Astrocyte (in vitro differentiated cells and primary cell): ENCODE data around the gene AP4E1. TPM values are rescaled to one million over a fixed set of nuclear protein-coding genes. Genes with fewer than 3 reads are reported as not detected.

Experiments used
- DNase-seq: peaks from one replicate; pipeline ENCODE4 v3.0.0-alpha.2; 2010; ENCODE audit warnings: low read depth
- FAIRE-seq: peaks from 2 replicates; lab custom pipeline; 2011; peaks lifted over from hg19 to GRCh38; lab: Jason Lieb, UNC
- H2AFZ ChIP-seq: 2 replicates; pipeline ENCODE4 v1.6.0; 2012; ENCODE audit warnings: low read depth, low read length, inconsistent platforms
- H3K27ac ChIP-seq: 2 replicates; pipeline ENCODE4 v1.5.1; 2011; ENCODE audit warnings: low read depth, low read length, inconsistent platforms
- H3K27me3 ChIP-seq: 2 replicates; pipeline ENCODE4 v1.6.0; 2011; ENCODE audit warnings: low read length, inconsistent platforms; ENCODE audit not compliant: insufficient read depth
- H3K36me3 ChIP-seq: 2 replicates; pipeline ENCODE4 v1.5.1; 2011; ENCODE audit warnings: low read length, inconsistent platforms; ENCODE audit not compliant: insufficient read depth
- H3K4me1 ChIP-seq: 2 replicates; pipeline ENCODE4 v1.5.1; 2011; ENCODE audit warnings: low read length, inconsistent platforms; ENCODE audit not compliant: insufficient read depth
- H3K4me2 ChIP-seq: 2 replicates; pipeline ENCODE4 v1.6.0; 2012; ENCODE audit warnings: low read length, inconsistent platforms
- H3K4me3 ChIP-seq: 2 replicates; pipeline ENCODE4 v1.5.1; 2011; ENCODE audit warnings: low read depth, mild to moderate bottlenecking, low read length, inconsistent platforms; ENCODE audit not compliant: insufficient read depth
- H3K79me2 ChIP-seq: 2 replicates; pipeline ENCODE4 v1.6.0; 2012; ENCODE audit warnings: mild to moderate bottlenecking, low read length, inconsistent platforms; ENCODE audit not compliant: insufficient read depth
- H3K9ac ChIP-seq: 2 replicates; pipeline ENCODE4 v1.6.0; 2012; ENCODE audit warnings: mild to moderate bottlenecking, low read length, inconsistent platforms
- H3K9me3 ChIP-seq: 2 replicates; pipeline ENCODE4 v1.5.1; 2012; ENCODE audit warnings: low read depth, mild to moderate bottlenecking, low read length, inconsistent platforms; ENCODE audit not compliant: insufficient read depth
- H4K20me1 ChIP-seq: 2 replicates; pipeline ENCODE4 v1.6.0; 2012; ENCODE audit warnings: low read length, inconsistent platforms; ENCODE audit not compliant: insufficient read depth
- H3K27ac Mint-ChIP-seq: one replicate; pipeline ENCODE4 v1.8.0; 2021; ENCODE audit warnings: mild to moderate bottlenecking, mixed read lengths; ENCODE audit not compliant: unreplicated experiment
- H3K27me3 Mint-ChIP-seq: one replicate; pipeline ENCODE4 v1.8.0; 2021; ENCODE audit warnings: low read depth, mixed read lengths; ENCODE audit not compliant: unreplicated experiment
- H3K36me3 Mint-ChIP-seq: one replicate; pipeline ENCODE4 v1.8.0; 2021; ENCODE audit warnings: low read depth, mixed read lengths; ENCODE audit not compliant: unreplicated experiment
- H3K4me1 Mint-ChIP-seq: one replicate; pipeline ENCODE4 v1.8.0; 2021; ENCODE audit warnings: low read depth, mixed read lengths; ENCODE audit not compliant: unreplicated experiment
- H3K4me3 Mint-ChIP-seq: one replicate; pipeline ENCODE4 v1.8.0; 2021; ENCODE audit warnings: mild to moderate bottlenecking, moderate library complexity, mixed read lengths; ENCODE audit not compliant: unreplicated experiment
- H3K9me3 Mint-ChIP-seq: one replicate; pipeline ENCODE4 v1.8.0; 2021; ENCODE audit warnings: mild to moderate bottlenecking, mixed read lengths; ENCODE audit not compliant: unreplicated experiment
- EZH2 ChIP-seq: IDR thresholded peaks from 2 replicates; pipeline ENCODE4 v1.6.1; 2012; ENCODE audit warnings: mild to moderate bottlenecking, low read length, inconsistent platforms; ENCODE audit not compliant: insufficient read depth
- total RNA-seq: library from RNA; stranded (reverse); gene quantifications from 2 replicates; pipeline ENCODE4 v1.2.1, GENCODE V29; 2021
- TF ChIP-seq, protein P1 (sequence below): IDR thresholded peaks from 2 replicates; pipeline ENCODE4 v1.5.1; 2011; ENCODE audit warnings: low read depth, mild to moderate bottlenecking, inconsistent platforms, low read length, moderate library complexity; ENCODE audit not compliant: insufficient read depth

Gene AP4E1
- total RNA-seq, 1 donor from 2014 or later, result 16.4 TPM

DNA sequence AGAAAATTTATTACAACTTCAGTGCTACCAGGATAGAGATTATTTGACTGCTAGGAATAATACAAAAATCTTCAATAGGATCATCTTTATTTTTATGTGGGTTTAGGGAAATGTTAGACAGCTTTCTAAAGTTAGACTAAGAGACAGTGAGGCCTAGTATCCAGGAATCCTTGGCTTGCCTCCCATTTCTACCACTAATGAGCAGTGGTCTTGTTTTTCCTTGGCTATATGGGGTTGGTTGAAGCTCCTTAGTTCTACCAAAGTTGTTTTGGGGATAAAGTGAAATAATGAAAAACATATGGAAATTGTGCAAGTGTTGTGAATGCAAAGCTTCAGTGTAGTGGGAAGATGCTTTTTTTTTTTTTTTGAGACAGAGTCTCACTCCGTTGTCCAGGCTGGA lies 16.8 kb downstream of the AP4E1 start:
- no peaks in the 10 kb centered on the region for H3K27me3 ChIP-seq
- peaks cover 21% of the 10 kb centered on the region for H3K36me3 ChIP-seq
- H3K9me3 ChIP-seq, result no peaks in the 10 kb centered on the region
- FAIRE-seq (no peak), DNase-seq (no peak)
- H3K36me3 Mint-ChIP-seq, result peaks cover 3% of the 10 kb centered on the region
- H3K27me3 Mint-ChIP-seq, result no peaks in the 10 kb centered on the region
- no peaks in the 10 kb centered on the region for H3K4me1 Mint-ChIP-seq
- no peaks in the 10 kb centered on the region for H3K9me3 Mint-ChIP-seq
- no peak overlapping the region for H3K4me3 Mint-ChIP-seq
- H3K4me1 ChIP-seq, result no peaks in the 10 kb centered on the region
- H3K27ac Mint-ChIP-seq, result no peak overlapping the region
- H3K4me2 ChIP-seq, result no peak overlapping the region
- no peaks in the 10 kb centered on the region for H4K20me1 ChIP-seq
- H2AFZ ChIP-seq, result no peak overlapping the region
- H3K4me3 ChIP-seq, result no peak overlapping the region
- H3K27ac ChIP-seq, result no peak overlapping the region
- TF ChIP-seq, protein P1, sequence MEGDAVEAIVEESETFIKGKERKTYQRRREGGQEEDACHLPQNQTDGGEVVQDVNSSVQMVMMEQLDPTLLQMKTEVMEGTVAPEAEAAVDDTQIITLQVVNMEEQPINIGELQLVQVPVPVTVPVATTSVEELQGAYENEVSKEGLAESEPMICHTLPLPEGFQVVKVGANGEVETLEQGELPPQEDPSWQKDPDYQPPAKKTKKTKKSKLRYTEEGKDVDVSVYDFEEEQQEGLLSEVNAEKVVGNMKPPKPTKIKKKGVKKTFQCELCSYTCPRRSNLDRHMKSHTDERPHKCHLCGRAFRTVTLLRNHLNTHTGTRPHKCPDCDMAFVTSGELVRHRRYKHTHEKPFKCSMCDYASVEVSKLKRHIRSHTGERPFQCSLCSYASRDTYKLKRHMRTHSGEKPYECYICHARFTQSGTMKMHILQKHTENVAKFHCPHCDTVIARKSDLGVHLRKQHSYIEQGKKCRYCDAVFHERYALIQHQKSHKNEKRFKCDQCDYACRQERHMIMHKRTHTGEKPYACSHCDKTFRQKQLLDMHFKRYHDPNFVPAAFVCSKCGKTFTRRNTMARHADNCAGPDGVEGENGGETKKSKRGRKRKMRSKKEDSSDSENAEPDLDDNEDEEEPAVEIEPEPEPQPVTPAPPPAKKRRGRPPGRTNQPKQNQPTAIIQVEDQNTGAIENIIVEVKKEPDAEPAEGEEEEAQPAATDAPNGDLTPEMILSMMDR, result no peak
- TF ChIP-seq EZH2, result no peak
- H3K79me2 ChIP-seq, result no peaks in the 10 kb centered on the region
- H3K9ac ChIP-seq, result no peak overlapping the region

DNA sequence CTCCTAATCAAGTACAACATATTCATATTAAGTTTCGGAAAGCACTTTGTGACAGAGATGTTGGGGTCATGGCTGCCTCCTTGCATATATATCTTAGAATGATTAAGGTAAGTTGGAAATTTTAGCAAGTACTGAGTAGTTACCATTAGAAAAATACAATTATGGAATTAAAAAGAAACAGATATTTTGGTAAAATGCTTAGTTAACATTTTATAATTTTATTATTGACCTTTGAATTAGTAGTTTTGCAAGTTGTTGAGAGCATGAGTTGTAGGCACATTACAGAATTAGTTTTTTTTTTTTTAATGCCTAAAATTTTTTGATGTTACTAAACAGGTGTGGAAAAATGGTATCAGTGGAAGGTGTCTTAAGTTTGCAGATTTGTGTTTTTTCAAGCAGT lies 20.6 kb downstream of the AP4E1 start:
- no peak for FAIRE-seq
- Histone ChIP-seq H3K4me1 (no peaks in the 10 kb centered on the region), H2AFZ (no peak overlapping the region), H3K4me3 (no peak overlapping the region), H3K27ac (no peak overlapping the region), H3K27me3 (no peaks in the 10 kb centered on the region), H3K9me3 (no peaks in the 10 kb centered on the region), H3K36me3 (peaks cover 25% of the 10 kb centered on the region), H3K9ac (no peak overlapping the region), H4K20me1 (no peaks in the 10 kb centered on the region), H3K79me2 (no peaks in the 10 kb centered on the region), H3K4me2 (no peak overlapping the region)
- no peaks in the 10 kb centered on the region for H3K36me3 Mint-ChIP-seq
- H3K4me1 Mint-ChIP-seq, result no peaks in the 10 kb centered on the region
- H3K27me3 Mint-ChIP-seq, result no peaks in the 10 kb centered on the region
- no peak overlapping the region for H3K4me3 Mint-ChIP-seq
- DNase-seq, result no peak
- H3K27ac Mint-ChIP-seq, result no peak overlapping the region
- H3K9me3 Mint-ChIP-seq, result no peaks in the 10 kb centered on the region
- TF ChIP-seq, protein P1, result no peak
- TF ChIP-seq EZH2, result no peak

DNA sequence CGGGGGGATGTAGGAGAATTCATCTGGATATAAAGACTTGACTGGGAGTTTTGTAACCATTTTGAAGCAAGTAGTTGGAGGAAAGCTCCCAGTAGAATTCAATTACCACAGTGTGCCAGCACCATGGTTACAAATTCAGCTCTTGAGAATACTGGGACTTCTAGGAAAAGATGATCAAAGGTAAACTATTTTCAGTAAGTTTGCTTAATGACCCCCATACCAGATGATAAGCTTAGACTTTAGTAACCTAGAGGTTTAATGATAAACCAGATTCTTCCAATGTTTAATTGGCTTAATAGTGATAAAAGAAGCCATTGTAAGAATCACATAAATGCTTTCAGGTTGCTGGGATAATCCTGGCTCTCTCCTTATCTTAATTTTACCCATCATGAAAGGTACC lies 22.3 kb downstream of the AP4E1 start:
- no peaks in the 10 kb centered on the region for H3K27me3 ChIP-seq
- Mint-ChIP-seq H3K27ac (no peak overlapping the region), H3K4me3 (no peak overlapping the region), H3K9me3 (no peaks in the 10 kb centered on the region), H3K36me3 (peaks cover 2% of the 10 kb centered on the region), H3K4me1 (no peaks in the 10 kb centered on the region), H3K27me3 (no peaks in the 10 kb centered on the region)
- no peaks in the 10 kb centered on the region for H4K20me1 ChIP-seq
- no peaks in the 10 kb centered on the region for H3K9me3 ChIP-seq
- H3K36me3 ChIP-seq, result peaks cover 23% of the 10 kb centered on the region
- TF ChIP-seq, protein P1, result no peak
- no peak for TF ChIP-seq EZH2
- H3K4me1 ChIP-seq, result no peaks in the 10 kb centered on the region
- H3K79me2 ChIP-seq, result no peaks in the 10 kb centered on the region
- no peak for DNase-seq
- H3K4me2 ChIP-seq, result no peak overlapping the region
- no peak overlapping the region for H3K4me3 ChIP-seq
- H2AFZ ChIP-seq, result no peak overlapping the region
- no peak for FAIRE-seq
- H3K27ac ChIP-seq, result no peak overlapping the region
- H3K9ac ChIP-seq, result no peak overlapping the region
